ENCODE results near the gene RARB. TPM values are rescaled to one million over a fixed set of nuclear protein-coding genes. Genes with fewer than 3 reads are reported as not detected.

Gene RARB
- total RNA-seq, 2 donors from 2014 or later, result 1.2 to 4.3 TPM

GRCh38 chr3:25597535-25598101, 169.6 kb downstream of the RARB start:
- intact Hi-C loops (cut with DNase I, micrococcal nuclease), result loop anchor here in 1 of 2 donors (10.0 kb wide), 2 partner anchors 583 to 633 kb away; no protein-coding TSS in a partner anchor
- peak; percentile 57 for ATAC-seq
- no peak for DNase-seq

- ATAC-seq, result no peak
- DNase-seq, result no peak
- intact Hi-C loops (cut with DNase I, micrococcal nuclease), result no loop called here
Measured at GRCh38 chr3:25603703-25604102, 175.6 kb downstream of the RARB start.

- DNase-seq (no peak), ATAC-seq (no peak)
- intact Hi-C loops (cut with DNase I, micrococcal nuclease), result no loop called here
Measured at GRCh38 chr3:25604107-25604805, 176.2 kb downstream of the RARB start.

- intact Hi-C loops (cut with DNase I, micrococcal nuclease), result no loop called here
- no peak for ATAC-seq
Measured at GRCh38 chr3:25610167-25610566, 182.1 kb downstream of the RARB start.

GRCh38 chr3:25610779-25611178, 182.7 kb downstream of the RARB start:
- no peak for DNase-seq
- intact Hi-C loops (cut with DNase I, micrococcal nuclease), result no loop called here
- no peak for ATAC-seq

More at GRCh38 chr3:25610167-25610566, 182.1 kb downstream of the RARB start:
- no peak for DNase-seq

GRCh38 chr3:25611193-25611592, 183.1 kb downstream of the RARB start:
- intact Hi-C loops (cut with DNase I, micrococcal nuclease), result no loop called here
- no peak for DNase-seq
- ATAC-seq, result no peak

GRCh38 chr3:25618028-25618427, 190.0 kb downstream of the RARB start:
- DNase-seq (no peak), ATAC-seq (peak; percentile 39)
- intact Hi-C loops (cut with DNase I, micrococcal nuclease), result no loop called here

- intact Hi-C loops (cut with DNase I, micrococcal nuclease), result no loop called here
- ATAC-seq (no peak), DNase-seq (no peak)
Measured at GRCh38 chr3:25619382-25619781, 191.3 kb downstream of the RARB start.

- ATAC-seq (no peak), DNase-seq (no peak)
- intact Hi-C loops (cut with DNase I, micrococcal nuclease), result no loop called here
Measured at GRCh38 chr3:25620493-25620892, 192.4 kb downstream of the RARB start.

GRCh38 chr3:25621087-25621486, 193.0 kb downstream of the RARB start:
- DNase-seq (no peak), ATAC-seq (no peak)
- intact Hi-C loops (cut with DNase I, micrococcal nuclease), result no loop called here

GRCh38 chr3:25631989-25632388, 203.9 kb downstream of the RARB start:
- DNase-seq, result no peak
- no peak for ATAC-seq

GRCh38 chr3:25633919-25634318, 205.9 kb downstream of the RARB start:
- no peak for ATAC-seq
- DNase-seq, result no peak
- intact Hi-C loops (cut with DNase I, micrococcal nuclease), result no loop called here

More at GRCh38 chr3:25631989-25632388, 203.9 kb downstream of the RARB start:
- intact Hi-C loops (cut with DNase I, micrococcal nuclease), result no loop called here

- intact Hi-C loops (cut with DNase I, micrococcal nuclease), result no loop called here
- no peak for DNase-seq
- ATAC-seq, result no peak
Measured at GRCh38 chr3:25635038-25635437, 207.0 kb downstream of the RARB start.

Other genes starting within 250 kb of the RARB start
- gene TOP2B, start 236.6 kb downstream of the RARB start, total RNA-seq, result 10 to 100 TPM; 78.1 to 84.1 TPM

Measured in left colon (tissue), 2 donors.